DOHH2 (cell line): ENCODE results near the gene MAGI1.

Experiments used
- H3F3A ChIP-seq: fragments of 200-600 bp; sonication (generic), shearing (Covaris generic); 2 replicates; pipeline ENCODE4 v1.6.0; 2016; ENCODE audit warnings: antibody characterized with exemption, mild to moderate bottlenecking; ENCODE audit not compliant: control insufficient read depth, insufficient read depth
- H3K27ac ChIP-seq: fragments of 200-600 bp; sonication (generic); 2 replicates; pipeline ENCODE4 v1.5.1; 2014; ENCODE audit warnings: low read depth, mild to moderate bottlenecking, low read length, moderate library complexity
- H3K27me3 ChIP-seq: fragments of 200-600 bp; sonication (generic); 2 replicates; pipeline ENCODE4 v1.6.1; 2014; ENCODE audit warnings: mild to moderate bottlenecking, low read length, mixed read lengths; ENCODE audit not compliant: control insufficient read depth
- H3K36me3 ChIP-seq: fragments of 200-600 bp; sonication (generic); 2 replicates; pipeline ENCODE4 v1.6.1; 2014; ENCODE audit warnings: mild to moderate bottlenecking, low read length, moderate library complexity, mixed read lengths; ENCODE audit not compliant: control insufficient read depth
- H3K4me1 ChIP-seq: fragments of 200-600 bp; sonication (generic); 2 replicates; pipeline ENCODE4 v1.6.1; 2014; ENCODE audit warnings: mild to moderate bottlenecking, low read length, mixed read lengths; ENCODE audit not compliant: control insufficient read depth
- H3K4me2 ChIP-seq: fragments of 200-600 bp; sonication (generic); 2 replicates; pipeline ENCODE4 v1.6.0; 2014; ENCODE audit warnings: mild to moderate bottlenecking, low read length, moderate library complexity
- H3K4me3 ChIP-seq: fragments of 200-600 bp; sonication (generic); 2 replicates; pipeline ENCODE4 v1.5.1; 2014; ENCODE audit warnings: mild to moderate bottlenecking, low read length, mixed read lengths
- H3K79me2 ChIP-seq: fragments of 200-600 bp; sonication (generic); 2 replicates; pipeline ENCODE4 v1.6.1; 2014; ENCODE audit warnings: mild to moderate bottlenecking, low read length, mixed read lengths; ENCODE audit not compliant: control insufficient read depth
- H3K9me2 ChIP-seq: fragments of 200-600 bp; sonication (generic); replicated peaks from 2 replicates; pipeline ENCODE4 v1.6.1; 2014; ENCODE audit warnings: mild to moderate bottlenecking, low read length, mixed read lengths; ENCODE audit not compliant: control insufficient read depth
- H3K9me3 ChIP-seq: fragments of 200-600 bp; sonication (generic); 2 replicates; pipeline ENCODE4 v1.6.1; 2014; ENCODE audit warnings: antibody characterized with exemption, low read length, mixed read lengths; ENCODE audit not compliant: control insufficient read depth, insufficient read depth
- H4K20me1 ChIP-seq: fragments of 200-600 bp; sonication (generic); 2 replicates; pipeline ENCODE4 v1.6.0; 2014; ENCODE audit warnings: low read depth, mild to moderate bottlenecking, antibody characterized with exemption, low read length, moderate library complexity; ENCODE audit not compliant: control insufficient read depth, insufficient read depth
- EZH2phosphoT487 ChIP-seq: fragments of 200-600 bp; sonication (generic); IDR thresholded peaks from 2 replicates; pipeline ENCODE4 v1.6.1; 2017; ENCODE audit warnings: borderline replicate concordance, mild to moderate bottlenecking, antibody characterized with exemption, low read length, moderate library complexity, mixed read lengths
- TF ChIP-seq, protein P1 (sequence below): fragments of 200-600 bp; sonication (generic); IDR thresholded peaks from one replicate; pipeline ENCODE4 v1.5.1; 2014; ENCODE audit warnings: antibody characterized with exemption, mild to moderate bottlenecking, low read depth, low read length; ENCODE audit not compliant: poor library complexity, severe bottlenecking

The MAGI1 gene

DNA sequence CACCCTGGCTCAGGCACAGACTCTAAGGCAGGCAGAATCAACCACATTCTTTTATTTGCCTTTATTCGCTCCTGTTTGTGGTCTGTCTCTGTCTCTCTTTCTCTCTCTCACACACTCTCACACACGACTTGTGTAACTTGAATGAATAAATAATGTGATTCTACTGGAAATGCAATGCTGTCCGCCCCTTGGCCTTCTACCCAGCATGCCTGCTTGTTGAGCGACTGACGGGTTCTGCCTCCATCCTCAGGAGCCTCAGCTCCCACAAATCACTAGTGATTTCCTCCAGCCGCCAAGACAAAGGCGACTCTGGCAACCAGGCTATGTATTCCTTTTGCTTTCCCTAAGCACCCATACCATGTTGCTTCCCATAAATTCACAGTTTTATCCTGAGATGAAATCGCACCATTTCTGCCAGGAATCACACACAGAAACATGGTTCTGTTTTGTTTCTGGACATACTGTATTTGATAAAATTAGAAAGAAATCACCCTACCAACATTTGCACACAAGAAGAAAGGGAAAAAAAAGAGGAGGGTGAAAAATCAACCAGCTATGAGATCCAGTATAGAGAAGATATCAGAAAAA lies 460.8 kb downstream of the MAGI1 start:
- H3K36me3 ChIP-seq, result no peaks in the 10 kb centered on the region
- H3K4me2 ChIP-seq, result no peak overlapping the region
- no peaks in the 10 kb centered on the region for H3K9me2 ChIP-seq
- H4K20me1 ChIP-seq, result no peaks in the 10 kb centered on the region
- no peak overlapping the region for H3K27ac ChIP-seq
- no peaks in the 10 kb centered on the region for H3F3A ChIP-seq
- H3K27me3 ChIP-seq, result no peaks in the 10 kb centered on the region
- H3K9me3 ChIP-seq, result no peaks in the 10 kb centered on the region
- TF ChIP-seq, protein P1, sequence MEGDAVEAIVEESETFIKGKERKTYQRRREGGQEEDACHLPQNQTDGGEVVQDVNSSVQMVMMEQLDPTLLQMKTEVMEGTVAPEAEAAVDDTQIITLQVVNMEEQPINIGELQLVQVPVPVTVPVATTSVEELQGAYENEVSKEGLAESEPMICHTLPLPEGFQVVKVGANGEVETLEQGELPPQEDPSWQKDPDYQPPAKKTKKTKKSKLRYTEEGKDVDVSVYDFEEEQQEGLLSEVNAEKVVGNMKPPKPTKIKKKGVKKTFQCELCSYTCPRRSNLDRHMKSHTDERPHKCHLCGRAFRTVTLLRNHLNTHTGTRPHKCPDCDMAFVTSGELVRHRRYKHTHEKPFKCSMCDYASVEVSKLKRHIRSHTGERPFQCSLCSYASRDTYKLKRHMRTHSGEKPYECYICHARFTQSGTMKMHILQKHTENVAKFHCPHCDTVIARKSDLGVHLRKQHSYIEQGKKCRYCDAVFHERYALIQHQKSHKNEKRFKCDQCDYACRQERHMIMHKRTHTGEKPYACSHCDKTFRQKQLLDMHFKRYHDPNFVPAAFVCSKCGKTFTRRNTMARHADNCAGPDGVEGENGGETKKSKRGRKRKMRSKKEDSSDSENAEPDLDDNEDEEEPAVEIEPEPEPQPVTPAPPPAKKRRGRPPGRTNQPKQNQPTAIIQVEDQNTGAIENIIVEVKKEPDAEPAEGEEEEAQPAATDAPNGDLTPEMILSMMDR, result no peak
- no peak for TF ChIP-seq EZH2phosphoT487
- no peak overlapping the region for H3K4me3 ChIP-seq
- no peaks in the 10 kb centered on the region for H3K79me2 ChIP-seq
- H3K4me1 ChIP-seq, result no peaks in the 10 kb centered on the region

GRCh38 chr3:65576966-65577365 lies 461.8 kb downstream of the MAGI1 start:
- H3K27ac ChIP-seq, result no peak overlapping the region

DNA sequence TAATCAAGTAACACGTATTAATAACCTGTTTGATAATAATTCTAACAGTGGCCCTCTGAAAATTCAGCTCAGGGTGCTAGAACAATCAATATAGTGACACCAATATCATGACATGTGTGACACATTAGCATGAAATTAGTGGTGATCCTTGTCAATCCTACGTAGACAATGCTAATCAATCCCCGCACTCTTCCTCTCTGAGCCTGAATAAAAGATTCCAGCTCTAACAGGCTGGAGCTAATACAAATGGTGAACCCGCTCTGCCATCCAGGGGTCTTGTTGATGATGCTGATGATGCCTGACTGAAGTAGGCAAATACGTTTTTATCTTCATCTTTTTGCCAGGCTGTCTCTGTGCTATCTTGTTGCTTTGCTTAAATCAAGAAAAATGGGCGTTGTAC lies 462.5 kb downstream of the MAGI1 start:
- H3K79me2 ChIP-seq, result no peaks in the 10 kb centered on the region
- H3K4me3 ChIP-seq, result no peak overlapping the region
- H3K4me2 ChIP-seq, result no peak overlapping the region

More at GRCh38 chr3:65576966-65577365, 461.8 kb downstream of the MAGI1 start:
- TF ChIP-seq, protein P1, result no peak
- no peak for TF ChIP-seq EZH2phosphoT487
- Histone ChIP-seq H3K27me3 (no peaks in the 10 kb centered on the region), H4K20me1 (no peaks in the 10 kb centered on the region), H3K4me2 (no peak overlapping the region), H3F3A (no peaks in the 10 kb centered on the region), H3K9me2 (no peaks in the 10 kb centered on the region), H3K36me3 (no peaks in the 10 kb centered on the region), H3K9me3 (no peaks in the 10 kb centered on the region), H3K79me2 (no peaks in the 10 kb centered on the region), H3K4me1 (no peaks in the 10 kb centered on the region), H3K4me3 (no peak overlapping the region)

More for the DNA sequence above, 462.5 kb downstream of the MAGI1 start:
- no peaks in the 10 kb centered on the region for H3K27me3 ChIP-seq
- H3K4me1 ChIP-seq, result no peaks in the 10 kb centered on the region
- TF ChIP-seq, protein P1, result no peak
- TF ChIP-seq EZH2phosphoT487, result no peak
- H3F3A ChIP-seq, result no peaks in the 10 kb centered on the region
- no peak overlapping the region for H3K27ac ChIP-seq
- no peaks in the 10 kb centered on the region for H3K9me2 ChIP-seq
- no peaks in the 10 kb centered on the region for H4K20me1 ChIP-seq
- no peaks in the 10 kb centered on the region for H3K36me3 ChIP-seq
- no peaks in the 10 kb centered on the region for H3K9me3 ChIP-seq
